ENCODE data around the gene SCN8A.

Gene SCN8A

DNA sequence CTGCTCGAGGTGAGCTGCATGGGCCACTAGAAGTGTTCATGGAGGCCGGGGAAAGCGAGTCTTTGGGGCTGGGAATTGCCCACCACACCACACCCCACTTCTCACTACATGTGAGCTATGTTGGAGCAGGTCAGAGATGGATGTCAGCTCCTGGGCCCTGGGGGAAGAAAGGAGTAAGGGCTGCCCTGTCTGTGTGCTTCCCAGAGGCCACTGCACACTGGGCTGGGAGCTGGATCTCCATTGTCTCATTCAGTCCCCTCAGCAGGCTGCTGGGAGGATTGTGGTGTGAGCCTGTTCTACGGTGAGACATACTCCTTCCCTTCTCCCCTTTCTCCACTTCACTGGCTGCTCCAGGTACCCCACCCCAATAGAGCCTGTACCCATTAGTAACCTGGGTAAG, 247.0 kb downstream of the SCN8A start:
- DNase-seq = no peak

DNA sequence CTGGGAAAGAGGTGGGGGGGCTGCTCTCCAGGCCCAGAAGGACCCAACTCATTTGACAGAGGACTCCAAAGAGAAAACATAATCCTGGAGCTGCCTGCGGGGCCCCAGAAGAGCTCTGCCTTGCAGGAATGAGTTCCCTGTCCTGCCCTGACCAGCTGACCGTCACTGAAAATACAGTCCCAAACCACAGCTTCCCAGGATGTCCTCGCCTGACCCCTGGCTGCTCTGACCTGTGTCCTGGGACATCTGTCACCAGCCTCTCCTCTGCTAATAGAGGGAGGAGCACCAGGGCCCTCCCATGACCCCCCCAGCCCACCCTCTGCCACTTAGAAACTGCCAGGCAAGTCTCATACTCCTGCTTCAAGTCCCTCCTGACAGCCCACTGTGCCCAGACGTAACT, 247.7 kb downstream of the SCN8A start:
- no peak for DNase-seq

DNA sequence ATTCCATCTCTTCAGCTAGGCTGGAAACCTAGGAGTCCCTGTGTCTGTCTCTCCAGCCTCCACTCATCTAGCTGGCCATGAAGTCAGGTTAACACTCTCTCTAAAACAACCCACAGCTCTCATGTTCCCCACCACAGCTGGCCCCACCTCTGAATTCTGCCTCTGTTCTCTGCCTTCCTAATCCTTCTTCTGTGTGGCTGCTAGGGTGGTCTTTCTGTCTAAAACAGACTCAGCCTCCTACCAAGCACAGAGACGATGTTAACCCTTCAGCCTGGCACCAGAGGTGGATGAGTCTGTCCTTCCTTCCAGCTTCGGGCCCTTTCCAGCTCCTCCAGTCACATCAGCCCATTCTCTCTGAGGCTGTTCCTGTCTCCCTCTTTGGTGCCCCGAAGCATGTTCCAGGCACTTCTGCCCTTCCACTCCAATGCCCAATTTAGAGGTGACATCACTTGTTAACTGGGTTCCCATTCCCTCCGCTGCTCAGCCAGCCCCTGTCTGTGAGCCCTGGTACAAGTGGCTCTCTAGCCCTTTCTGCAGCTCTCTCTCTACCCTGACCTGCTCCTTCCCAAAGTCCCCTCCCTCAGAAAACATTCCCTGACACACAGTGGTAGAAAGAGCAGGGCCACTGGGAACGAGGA, 248.4 kb downstream of the SCN8A start:
- no peak for DNase-seq

DNA sequence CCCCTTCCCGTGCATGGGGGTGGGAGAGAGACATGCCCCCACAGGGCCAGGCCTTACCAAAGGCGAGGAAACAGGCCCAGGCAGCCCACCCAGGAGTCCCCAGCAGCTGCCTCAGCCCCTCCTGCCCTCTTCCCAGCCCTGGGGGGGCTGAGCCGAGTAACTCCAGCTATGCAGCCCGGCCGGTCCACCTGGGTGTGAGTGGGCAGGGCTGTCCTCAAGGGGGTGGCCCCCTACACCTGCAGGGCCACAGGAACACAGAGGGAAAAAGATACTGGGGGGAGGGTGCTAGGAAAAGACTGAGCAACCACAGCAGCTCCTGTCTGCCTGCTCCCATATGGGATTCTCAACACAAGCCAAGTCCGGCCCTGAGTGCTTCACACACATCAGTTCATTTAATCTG, 249.9 kb downstream of the SCN8A start:
- no peak for DNase-seq

DNA sequence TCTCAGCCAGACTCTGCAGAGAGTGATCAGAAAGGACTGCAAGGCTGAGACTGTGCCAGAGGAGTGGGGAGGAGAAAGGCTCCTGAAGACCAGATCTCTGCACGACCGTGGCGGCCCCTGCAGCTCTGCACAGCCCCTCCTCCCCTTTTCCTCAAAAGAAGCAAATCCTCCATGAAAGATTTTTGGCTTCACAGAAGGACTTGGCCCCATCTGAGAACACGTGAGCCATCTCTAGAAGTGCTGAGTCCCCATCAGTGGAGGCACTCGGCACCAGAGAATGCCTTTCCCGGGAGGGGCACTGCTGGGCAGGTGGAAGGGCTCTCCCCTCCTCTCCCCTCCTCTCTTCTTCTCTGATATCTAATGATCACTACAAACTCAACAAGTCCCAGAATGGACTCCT, 250.7 kb downstream of the SCN8A start:
- DNase-seq = no peak

DNA sequence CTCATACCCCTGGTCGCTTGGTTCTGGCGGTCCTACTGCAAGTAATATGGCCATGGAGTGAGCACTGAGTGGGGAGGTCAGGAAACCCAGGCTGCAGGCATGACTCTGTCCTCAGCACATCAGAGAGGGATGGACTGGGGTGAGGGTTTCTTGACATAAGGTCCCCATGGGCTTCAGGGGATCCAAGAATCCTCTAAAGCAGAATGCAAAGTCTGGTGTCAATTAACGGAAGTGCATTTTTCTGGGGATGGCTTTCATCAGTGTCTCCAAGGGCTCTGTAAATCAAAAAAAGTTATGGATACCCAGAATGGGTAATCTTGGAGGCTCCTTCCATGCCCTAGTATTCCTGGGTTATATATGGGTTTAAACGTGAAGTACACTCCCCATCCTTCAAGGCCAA, 253.8 kb downstream of the SCN8A start:
- DNase-seq = no peak

DNA sequence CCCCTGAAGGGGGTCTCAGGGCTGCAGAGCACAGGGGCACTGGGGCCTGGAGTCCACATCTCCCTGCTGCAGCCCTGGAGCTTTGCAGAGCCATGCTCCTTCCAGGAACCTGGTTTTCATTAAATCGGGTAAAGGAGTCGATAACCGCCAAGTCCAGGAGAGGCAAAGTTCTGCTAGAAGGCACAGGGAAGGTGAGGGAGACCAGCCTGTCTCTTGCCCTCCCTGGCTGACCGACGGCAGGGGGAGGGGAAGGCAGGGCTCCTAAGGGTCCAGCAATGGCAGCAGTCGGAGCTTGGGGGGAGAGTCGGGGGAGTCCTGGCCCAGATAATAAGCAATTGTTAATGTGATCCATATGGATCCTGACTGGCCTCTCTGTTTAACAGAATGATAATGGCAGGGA, 254.4 kb downstream of the SCN8A start:
- no peak for DNase-seq

DNA sequence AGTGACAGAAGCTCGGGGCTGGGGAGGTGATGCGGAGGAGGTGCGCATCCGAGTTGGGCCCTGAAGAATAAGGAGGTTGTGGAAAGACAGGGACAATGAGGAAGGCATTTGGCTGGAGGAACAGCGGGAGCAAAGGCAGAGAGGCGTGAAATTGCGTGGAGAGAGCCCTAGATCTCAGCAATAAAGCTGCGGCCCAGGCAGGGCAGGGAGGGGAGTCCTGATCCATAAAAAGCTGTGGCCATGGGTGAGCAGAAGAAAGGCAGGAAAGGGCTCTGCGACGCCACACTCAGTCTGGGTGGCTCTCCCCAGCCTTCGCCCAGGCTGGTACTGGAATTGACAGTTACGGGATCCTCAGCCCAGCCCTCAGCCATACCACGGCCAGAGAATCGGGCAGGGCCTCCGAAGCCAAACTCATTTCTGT, 255.2 kb downstream of the SCN8A start:
- no peak for DNase-seq

DNA sequence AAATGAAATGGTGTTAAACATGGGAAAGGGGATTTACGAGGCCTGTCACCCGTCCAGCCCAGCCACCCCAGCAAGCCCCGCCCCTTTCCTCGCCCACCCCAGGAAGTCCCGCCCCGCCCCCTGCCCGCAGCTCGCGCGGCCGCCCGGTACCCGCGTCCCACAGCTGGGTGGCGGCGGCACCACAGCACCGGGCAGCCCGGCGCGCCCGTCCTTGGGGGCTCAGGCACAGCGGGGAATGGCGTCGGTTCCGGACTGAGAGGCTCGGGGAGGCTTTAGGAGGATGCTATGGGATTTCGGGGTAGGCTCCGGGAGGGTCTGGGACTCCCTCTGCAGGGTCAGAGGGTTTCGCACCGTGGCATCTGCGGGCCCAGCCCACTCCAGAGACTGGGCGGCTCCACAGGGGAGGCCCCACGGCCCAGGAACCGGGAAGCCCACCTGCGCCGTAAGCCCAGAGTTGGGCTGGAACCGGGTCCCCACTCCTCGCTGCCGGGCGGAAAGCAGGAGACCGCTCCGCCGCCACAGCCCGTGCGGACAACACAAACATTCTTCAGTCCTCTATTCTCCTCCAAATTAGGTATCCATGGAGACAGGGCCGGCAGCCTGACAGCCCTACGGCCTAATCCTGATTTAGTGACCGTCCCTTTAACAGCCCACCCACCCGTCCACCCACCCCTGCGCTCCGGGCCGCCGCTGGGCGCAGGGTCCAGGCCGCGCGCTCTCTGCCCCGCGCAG, 256.0 kb downstream of the SCN8A start:
- no peak for DNase-seq

DNA sequence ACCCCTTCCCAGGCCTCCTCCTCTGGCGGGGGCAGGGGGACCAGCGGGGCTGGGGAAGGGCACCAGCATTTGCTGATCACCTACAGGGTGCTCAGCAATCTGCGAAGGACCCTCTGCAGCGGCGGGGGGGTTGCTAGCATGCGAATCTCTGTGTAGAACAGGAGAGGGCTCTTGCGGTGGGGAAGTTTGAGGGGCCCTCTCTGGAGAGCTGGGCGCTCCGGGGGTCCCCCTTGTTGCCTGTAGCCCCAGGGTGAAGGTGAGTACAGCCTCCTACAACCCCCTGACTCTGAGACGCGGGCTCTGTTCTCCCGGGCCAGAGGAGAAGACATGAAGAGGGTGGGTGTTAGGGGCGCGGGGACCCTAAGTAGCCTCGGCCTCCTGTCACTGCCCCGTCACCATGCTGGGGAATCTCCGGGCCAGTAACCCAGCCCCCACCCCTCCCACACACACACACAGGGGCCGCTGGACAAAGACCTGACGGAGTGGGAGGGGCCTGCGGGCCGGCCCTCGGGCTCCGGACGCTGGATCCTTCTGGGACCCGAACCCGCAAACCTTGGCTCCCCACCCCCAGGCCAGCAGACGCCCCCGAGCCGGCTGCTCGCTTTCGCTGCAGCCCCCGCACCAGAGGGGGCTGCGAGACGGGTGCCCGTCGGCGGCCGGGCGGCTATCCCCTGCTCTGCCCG, 256.8 kb downstream of the SCN8A start:
- DNase-seq = no peak

DNA sequence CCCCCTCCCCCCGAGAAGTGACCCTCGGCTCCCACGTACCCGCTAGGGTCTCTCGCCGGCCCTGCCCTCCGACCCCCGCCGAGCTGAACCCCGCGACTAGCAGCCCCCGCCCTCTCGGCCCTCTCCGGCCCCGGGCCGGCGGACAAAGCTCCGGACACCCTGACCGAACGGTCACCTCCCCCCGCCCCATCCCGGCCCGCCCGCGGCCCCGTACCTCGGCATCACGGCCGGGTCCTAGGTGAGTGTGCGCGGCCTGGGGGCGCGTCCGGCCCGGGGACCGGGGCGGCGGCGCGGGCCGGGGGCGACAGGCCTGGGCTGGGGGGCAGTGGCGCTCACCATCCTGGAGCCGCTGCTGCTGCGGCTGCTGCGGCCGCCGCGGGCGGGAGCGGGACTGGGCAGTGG, 257.3 kb downstream of the SCN8A start, which contains the start of gene FIGNL2:
TSS of gene FIGNL2 (minus strand) at position 393 of the 402 bp plus-strand sequence. CDS start 26,305 bp downstream, outside the sequence.
- no peak for DNase-seq

DNA sequence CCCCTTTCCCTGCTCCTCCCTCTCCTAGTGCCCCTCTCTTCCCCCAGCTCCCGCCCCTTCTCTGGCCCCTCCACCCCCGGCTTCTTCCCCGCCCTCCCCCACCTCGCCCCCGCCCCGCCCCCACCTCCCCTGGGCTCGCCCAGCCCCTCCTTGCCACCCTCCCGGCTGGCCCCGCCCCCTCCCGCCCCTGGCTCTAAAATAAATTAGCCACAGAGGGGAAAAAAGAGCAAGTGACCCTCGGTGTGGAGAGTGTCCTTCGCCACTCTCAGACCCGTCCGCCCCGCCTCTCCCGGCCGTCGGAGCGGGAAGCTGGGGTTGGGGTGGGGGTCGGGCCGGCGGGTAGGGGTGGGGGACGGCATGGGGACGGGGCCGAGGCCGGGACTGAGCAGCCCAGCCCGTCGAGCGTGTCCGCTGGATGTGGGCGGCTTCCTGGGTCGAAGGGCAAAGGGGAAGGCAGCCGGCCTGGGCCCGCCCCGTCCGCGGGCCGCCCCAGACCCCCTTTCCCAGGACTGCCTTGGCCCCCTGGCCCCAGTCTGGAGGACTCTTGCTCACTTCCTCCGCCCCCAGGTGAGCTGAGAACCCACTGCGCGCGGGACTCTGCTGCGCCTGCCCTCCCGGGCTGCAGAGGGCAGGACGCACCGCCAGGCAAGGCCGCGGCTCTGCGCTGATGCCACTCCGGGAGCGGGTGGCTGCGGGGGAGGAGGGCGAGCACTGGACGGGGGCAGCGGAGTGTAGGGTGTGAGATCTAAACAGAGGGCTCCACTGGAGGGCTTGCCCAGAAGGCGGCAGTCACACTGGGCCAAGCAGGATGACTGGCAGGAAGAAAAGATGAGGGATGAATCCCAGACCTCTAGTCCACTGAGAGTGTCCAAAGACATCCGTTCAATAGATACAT, 258.1 kb downstream of the SCN8A start:
- no peak for DNase-seq

DNA sequence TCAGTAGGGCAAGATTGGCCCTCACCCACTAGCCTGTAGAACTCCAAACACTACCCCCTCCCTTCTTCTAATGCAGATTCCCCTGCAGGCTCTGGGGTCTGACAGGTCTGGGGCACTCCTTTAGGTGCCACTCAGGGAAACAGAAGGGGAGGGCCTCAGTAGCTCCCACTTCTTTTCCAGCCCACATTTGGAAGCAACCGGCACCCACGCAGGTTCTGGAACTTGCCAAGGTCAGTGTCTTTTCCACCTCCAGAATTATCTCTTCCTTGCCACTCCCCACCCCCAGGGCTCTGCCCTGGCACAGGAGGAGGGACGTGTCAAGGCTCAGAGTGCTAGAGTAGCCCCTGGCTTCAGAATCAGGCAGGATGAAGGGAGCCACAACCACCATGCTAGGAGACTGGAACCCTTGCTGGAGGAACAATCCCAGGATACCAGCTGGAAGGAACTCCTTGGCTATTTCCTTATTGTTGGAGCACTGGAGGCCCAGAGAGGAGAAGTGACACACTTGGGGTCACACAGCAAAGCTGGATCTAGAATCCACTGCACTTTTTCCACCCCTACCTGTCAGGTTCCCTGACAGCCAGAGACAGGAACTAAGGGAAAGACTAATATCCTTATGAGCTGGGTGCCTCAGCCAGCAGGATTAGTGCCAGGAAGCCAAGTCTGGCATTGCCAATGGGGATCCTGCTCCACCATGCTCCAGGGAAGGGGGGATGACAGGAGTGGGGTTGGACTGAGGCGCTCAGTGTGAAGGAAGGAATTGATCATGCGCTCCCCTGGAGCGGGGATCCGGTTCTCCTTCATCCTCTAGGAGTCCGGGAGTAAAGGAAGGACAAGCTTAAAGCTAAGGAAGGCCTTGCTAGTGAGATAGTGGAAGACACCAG, 259.3 kb downstream of the SCN8A start:
- no peak for DNase-seq

DNA sequence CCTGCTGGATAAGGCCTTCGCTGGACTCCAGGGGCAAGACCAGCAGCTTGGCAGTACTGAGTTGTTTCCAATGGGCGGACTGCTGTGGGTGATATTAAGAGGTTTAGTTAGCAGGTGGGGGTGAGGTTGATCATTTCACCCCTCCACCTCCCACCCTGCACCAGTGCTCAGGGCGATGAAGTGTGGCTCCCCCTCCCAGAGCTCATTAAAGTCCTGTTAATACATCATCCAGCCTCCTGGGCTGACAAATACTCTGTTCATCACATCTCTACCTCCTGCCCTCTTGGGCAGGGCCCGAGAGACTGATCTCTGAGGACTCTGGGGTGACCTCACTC, 259.9 kb downstream of the SCN8A start:
- DNase-seq = no peak

DNA sequence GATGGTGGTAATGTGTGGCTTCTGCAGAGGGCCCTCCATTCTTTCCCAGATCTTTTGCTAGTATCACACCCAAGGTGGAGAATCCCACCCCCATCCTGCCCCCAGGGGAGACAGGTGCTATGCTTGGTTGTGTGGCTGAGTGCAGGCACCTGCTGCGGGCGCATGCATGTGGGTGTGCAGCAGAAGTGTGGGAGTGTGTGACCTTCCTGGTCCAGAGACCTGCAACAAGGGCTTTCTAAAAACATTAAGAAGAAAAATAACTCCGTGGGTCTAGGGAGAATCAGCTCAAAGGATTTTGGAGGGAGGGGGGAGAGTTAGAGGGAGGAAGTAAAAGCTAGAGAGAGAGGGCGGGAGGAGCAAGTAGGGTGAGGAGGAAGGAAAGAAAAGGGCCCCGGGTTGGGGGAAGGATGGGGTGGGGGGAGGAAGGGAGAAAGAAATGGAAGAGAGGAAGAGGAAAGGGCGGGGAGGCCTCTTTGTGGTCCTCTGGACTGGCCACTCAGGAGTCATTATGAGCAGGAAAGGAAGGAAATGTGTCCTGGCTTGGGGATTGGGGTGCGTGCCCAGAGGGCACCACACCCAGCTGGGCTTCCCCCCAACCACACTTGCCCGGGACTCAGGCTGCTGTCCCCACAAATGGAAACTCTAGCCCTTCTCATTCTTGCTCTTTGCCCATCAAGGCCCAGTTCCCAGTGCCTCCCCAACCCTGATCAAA, 260.5 kb downstream of the SCN8A start:
- no peak for DNase-seq

DNA sequence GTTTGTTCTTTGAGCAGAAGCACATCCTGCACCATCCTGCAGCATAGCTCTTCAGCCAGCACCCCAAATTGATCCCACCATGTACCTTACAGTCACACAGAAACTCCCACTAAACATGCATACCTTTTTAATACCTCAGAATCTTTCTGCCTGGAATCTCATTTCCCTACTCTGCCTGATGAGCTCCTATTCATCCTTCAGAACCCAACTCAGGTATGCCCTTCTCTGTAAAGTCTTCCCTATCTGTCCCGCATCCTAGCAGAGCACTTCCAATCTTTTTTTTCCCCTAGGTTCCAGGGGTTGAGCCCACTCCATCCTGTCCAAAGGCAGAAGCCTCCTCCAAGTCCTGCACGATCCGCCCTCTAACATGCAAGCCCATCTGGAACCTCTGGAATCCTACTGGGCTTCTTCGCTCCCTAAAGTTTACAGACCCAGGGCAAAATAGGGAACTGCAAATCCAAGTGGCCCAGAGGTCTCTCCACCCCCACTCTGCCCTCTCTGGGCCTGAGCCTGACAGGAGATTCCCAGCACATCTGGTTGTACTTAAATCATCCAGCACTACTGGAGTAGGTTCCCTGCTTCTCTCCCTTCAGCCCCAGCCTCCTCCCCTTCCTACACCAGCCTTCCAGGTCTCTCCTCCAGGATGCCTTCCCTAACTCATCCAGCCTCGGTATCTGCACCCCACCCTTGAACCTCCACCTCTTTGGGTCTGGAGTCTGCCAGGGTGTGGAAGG, 261.5 kb downstream of the SCN8A start:
- DNase-seq = no peak

DNA sequence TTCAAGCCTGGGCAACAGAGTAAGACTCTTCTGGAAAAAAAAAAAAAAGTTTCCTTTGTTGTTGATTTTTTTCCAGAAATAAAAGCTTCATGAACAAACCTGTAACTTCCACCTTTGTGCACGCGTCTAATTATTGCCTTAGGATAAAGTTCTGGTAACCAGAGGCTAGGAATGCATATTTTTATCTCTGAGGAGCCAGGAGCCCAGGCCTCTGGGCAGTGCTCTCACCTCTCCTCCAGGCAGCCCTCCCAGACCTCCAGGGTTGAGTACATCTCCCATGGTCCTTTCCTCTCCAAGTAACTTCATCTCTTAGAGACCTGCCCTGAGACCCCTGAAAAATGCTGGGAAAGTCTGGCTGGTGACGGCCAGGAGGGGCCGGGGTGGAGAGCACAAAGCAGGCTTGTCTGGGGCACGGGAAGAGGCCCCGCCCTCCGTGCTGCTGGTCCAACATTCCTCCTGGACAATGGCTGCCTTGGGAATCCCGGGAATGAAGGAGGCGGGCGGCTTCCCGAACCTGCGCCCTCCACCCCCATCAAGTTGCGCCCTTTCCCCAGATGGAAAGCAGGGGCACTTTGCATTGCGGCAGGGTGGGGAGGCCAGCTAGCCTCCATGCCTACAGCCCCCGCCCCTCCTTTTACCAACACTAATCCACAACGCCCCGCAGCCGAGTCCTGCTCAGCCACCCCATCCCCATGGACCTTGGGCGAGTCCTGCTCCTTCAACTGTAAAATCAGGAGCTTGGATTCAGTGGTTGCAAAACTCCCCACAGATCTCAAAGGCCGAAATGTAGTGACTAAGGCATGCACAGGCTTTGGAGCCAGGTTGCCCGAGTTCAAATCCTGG, 264.8 kb downstream of the SCN8A start:
- no peak for DNase-seq

DNA sequence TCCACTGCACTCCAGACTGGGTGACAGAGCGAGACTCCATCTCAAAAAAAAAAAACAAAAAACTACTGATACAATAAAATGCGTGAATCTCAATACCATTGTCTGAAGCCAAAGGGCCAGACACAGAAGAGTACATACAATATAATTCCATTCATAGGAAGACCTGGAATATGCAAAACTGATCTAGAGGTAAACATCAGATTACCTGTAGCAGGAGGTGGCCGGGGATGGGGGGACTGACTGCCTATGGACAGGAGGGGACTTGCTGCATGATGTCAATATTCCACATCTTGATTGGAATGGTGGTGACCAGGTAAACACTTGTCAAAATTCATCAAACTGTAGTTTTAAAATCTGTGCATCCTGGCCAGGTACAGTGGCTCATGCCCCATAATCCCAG, 270.0 kb downstream of the SCN8A start:
- no peak for DNase-seq

All from NCI-H1048 (cell line).